ENCODE measurements around the gene AATK.

The AATK gene

GRCh38 chr17:81106716-81107115, 59.3 kb downstream of the AATK start:
- DNase-seq = no peak

- no peak for DNase-seq
These were observed 62.6 kb downstream of the AATK start for GRCh38 chr17:81103379-81103778.

DNA sequence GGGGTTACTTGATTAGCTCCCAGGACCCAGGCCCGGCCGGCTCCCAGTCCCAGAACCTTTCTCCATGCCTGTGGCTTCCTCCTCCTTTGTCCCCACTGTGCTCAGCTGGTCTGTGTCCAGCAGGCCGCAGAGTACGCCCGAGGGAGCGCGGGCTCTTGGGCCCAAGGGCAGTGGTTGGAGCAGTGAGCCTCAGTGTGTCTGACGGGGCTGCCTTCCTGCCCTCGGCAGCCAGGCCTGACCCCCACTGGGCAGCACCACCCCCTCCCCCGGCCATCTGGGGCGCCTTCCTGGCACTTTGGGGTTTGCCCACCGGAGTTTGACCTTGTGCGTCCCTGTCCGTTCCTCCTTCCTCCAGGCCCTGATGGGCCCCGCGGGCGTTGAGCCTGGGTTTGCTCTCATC, 63.2 kb downstream of the AATK start:
- DNase-seq = no peak

GRCh38 chr17:81102352-81102751, 63.7 kb downstream of the AATK start:
- no peak for DNase-seq

DNA sequence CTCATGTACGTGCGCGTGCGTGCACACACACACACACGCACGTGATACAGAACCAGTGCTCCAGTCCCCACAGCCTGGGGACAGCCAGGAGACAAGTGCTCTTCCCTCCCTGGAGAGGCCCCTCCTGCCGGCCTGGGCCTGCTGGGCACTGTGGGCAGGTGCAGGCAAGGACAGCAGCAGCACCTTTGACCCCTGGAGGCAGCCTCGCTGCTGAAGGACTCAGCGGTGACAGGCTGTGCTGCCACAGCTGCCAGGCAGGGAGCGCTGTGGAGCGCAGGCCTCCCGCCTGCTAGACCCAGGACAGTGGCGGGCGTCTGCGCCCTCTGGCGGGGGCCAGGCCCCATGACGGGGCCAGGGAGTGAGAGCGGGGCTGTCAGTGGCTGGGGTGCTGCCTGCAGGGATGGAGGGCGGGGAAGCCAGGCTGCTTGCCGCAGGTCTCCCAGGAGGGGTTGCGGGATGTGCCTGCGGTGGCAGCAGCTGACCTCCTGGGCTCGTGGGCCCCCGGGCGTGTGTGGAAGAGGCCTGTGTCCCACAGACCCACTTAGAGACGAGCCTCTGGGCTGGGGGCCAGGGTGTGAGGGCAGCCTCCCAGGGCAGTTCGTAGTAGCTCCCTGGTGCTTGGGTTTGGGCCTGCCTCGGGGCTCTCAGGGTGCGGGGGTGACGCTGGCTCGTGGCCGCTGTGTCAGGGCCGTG, 64.3 kb downstream of the AATK start:
- peak; percentile 94 for DNase-seq

DNA sequence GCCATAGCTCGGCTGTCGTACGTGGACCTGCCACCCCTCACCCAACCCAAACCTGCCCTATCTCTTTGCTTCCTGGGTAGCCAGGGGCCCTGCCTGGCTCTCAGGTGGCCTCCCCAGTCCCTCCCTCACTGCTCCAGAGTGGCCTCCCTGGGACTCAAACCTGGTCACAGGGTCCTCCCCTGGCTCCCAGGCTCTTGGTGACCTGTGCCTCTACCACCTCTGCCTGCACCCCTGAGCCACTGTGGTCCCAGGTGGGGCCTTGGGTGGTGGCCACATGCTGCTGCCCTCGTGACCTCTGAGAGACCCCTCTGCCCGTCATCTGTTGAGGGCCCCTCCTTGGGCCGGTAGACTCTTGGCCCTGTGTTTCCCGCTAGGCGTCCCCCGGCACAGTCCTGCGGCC, 65.4 kb downstream of the AATK start:
- DNase-seq = no peak

GRCh38 chr17:81099888-81100287, 66.1 kb downstream of the AATK start:
- DNase-seq = no peak

DNA sequence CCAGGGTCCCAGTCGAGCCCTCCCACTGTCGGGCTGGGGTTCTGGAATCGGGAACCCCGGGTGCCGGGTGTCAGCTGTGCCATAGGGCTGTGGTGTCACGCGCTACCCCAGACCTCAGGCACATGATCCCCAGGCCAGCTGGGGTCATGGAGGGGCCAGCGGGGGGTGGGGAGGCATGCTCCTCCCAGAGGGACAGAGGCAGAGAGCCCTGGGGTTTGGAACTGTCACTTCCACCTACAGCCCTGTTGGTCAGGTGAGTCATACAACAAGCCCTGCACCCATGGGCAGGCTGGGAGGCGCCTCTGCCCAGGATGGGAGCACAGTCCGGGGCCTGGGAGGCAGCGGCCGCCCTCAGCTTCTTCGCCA, 68.1 kb downstream of the AATK start:
- DNase-seq = no peak

DNA sequence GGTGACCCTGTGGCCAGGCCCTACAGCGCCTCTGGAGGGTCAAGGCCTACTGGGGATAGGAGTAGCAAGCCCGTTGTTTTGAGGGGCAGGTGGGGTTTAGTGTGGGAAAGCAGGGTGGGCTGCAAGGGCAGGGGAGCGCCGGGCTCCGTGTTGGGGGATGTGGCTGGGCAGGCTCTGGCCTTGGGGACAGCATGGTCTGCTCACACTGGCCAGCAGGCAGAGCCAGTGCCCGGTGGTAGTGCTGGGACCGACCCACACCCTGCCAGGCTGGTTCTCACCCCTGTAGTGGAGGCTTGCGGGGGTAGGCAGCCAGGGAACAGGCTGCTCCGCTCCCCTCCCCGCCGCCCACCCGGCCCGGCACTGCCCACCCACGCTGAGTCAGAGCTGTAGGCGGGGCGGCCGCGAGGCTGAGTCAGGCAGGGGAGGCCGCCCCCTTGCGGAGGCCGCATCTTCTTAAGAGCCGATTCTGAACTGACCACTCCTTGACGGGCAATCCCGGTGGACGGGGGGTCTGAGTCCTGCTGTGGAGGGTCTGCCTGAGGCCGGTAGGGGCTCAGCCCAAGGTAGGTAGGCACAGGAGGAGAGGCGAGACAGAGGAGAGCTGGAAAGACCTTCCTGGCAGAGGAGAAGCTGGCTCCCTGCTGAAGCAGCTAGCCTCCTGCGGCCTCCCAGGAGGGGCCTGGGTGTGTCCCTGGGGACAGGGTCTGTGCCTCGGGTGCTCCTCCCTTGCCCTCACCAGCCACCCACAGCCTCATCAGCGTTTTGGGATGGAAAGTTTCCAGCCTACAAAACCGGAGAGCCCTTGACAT, 68.7 kb downstream of the AATK start:
- peak; percentile 47 for DNase-seq

DNA sequence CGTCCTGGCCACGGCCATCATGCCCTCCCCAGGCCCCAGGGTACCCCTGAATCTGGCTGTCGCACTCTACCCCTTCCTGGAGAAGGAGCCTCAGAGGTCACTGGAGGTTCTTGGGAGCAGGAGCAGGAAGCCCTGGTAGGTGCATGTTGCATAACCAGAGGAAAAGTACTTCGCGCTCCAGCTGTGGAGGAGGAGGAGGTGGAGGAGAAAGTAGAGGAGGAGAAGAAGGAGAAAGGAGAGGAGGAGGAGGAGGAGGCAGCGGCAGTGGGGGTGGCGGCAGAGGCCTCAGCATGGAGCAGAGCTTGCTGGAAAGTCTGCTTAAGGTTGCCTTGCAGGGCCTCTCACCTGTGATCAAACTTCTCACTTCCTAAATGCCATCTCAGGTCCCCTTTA, 69.3 kb downstream of the AATK start:
- no peak for DNase-seq

GRCh38 chr17:81095383-81095762, 70.6 kb downstream of the AATK start:
- DNase-seq = peak; percentile 45

DNA sequence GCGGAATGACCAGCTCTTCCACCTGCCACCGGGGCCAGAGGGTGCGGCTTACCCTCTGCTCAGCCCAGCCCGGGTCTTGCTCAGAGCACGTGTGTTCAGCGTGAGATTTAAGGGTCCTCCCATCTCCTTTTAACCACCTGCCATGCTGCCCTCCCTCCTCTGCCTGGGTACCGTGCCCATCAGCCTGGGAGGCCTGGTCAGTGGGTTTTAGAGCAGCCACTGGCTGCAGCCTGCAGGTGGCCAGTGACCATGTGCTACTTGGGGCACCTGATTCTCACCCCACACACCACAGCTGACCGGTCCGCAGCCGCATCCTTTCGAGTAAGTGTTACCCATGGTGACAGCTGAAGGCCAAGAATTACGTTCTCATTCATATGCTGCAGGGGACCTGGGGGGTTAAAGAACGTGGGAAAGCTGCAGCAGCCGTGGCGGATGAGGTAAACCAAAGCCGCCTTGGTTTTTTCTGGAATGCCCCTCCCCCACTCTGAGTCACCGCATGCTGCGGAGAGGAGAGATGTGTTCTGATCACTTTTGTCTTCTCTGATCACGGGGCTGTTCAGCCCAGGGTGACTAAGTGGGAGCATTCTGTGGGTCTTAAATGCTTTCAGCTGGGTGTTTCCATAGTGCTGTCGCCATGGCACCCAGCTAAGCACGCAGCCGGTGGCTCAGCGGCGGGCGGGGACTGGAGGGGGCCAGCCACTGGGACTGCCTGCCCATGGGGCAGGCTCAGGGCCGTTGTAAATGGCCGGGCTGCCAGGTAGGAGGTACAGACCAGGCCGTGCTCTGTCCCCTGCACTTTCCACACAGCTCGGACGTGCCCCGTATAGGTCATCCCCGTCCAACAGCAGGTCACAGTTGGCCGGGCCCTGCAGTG, 71.3 kb downstream of the AATK start:
- DNase-seq = peak; percentile 93

DNA sequence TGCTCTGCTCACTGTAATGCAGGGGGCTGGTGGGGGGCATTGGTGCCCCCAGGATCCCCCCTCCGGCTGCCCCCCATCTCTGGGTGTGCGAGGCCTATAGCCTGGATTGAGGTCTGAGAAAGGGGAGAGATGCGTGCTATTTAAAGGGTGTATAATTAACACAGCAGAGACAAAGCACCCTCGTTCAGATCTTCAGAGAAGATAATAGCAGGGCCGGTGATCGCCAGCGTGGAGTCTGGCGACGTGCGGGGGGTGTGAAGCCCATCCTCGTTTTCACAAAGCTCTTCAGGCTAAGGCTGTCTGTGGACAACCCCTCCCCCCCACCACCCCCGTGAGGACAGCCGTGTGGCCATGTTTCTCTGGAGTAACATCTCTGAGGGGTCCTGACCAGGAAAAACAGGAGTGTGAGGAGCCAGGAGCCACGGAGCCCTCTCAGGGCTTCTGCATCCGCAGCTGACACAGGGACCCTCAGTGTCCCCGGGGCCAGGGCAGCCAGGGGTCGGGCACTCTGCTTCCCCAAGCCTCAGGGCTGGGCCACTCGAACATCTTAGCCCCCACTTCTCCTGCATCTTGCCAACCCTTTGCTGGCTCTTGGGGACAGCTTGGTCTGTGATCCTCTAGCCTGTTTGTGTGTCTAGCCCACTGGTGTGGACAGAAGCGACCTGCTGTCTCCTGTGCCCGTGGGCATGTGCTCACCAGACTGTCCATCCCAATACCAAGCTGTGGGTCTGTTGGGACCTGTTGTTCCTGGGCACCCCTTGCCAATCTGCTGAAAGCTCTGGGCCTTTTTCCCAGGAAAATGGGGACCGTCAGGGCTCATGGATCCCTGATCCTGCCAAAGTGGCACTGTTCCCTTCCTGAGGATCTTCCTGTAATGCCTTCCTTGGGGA, 72.2 kb downstream of the AATK start:
- no peak for DNase-seq

DNA sequence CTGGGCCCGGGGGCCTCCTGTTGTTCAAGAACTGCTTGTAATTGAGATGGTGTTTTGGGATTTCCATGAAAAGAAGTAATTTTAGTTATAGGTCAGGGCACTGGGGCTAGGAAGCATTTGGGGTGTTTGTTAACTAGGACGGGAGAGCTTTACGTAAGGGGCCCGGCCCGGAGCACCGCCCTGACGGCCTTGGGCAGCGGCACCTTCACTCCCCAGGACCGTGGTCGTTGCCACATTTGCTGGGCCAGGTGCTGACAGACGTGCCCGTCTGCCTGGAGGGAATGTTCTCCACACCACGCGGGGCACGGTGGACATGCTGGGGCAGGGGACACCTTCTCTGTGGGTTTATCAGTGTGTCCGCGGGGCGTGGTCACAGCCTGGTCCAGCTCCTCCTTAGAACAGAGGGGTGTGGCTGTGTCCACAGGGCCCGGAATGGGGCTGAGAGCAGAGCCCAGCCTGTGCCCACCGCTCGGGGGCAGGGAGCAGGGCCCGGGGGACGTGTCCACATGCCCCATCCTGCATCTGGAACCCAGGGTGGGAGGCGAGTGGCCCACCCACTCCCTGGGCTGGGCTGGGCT, 73.4 kb downstream of the AATK start:
- DNase-seq = no peak

DNA sequence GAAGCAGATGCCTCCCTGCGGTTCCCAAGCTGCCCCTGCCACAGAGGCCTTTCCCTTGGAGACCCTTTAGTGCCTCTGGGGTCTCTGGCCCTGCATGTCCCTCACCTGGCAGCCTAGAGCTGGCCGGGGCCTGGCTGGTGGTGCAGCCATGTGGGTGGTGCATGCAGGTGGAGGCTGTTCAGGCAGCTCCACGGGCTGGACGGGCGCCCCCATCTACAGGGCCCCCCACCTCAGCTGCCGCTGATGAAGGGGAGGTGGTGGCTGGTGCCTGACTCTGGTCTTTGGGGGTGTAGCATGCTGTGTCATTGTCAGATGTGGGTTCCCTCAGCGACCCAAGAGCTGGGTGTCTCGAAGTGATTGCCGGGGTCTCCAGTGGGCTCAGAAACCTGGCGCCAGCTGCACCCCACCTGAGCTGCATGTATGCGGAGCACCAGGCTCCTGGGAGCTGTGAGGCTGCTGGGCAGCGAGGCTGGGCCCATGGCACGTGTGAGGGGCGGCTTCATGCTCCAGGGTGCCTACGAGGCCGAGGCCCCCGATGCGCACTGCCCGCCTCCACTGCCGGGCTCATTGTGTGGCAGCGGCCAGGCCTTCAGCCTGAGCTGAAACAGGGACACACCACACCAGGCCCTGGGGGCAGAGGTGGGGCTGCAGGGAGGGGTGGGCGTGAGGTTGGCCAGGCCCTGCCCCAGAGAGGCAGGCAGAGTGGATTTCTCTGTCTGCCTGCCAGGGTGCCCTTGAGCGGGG, 74.1 kb downstream of the AATK start:
- no peak for DNase-seq

GRCh38 chr17:81091154-81091553, 74.9 kb downstream of the AATK start:
- no peak for DNase-seq

DNA sequence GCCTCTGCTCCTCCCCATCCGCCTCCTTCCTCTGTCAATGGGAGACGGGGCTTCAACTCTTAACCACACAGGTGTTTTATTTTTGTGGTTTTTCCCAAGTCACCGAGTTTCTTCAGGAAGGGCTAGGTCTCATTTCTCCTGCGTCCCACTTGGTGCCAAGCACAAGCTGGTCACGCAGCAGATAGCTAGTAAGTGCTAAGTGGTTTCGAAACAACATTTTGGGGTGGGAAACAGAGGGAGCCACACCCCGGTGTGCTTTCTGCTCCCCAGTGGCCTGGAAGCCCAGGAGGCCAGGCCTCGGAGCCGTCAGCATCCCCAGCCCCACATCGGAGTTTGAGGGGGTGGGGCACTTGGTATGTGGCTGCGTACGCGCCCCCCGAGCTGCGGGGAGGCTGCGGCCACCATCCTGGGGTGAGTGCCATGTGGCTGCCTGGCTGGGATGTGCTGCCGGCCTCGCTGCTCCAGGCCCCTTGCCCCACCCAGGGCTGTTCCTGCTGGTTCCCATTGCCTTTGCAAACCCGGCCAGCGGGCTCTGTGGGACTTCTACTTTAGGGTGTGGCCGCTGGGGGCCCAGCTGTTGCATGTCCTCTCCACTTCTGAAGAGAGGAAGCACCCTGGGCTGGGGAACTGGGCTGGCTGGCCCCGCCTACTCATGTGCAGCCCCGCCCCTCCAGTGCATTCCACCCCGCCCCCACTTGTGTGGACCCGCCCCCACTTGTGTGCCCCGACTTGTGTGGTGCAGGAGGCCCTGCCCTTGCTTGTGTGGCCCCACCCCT, 75.5 kb downstream of the AATK start:
- DNase-seq = peak; percentile 47

GRCh38 chr17:81086789-81087551, 79.1 kb downstream of the AATK start:
- DNase-seq = no peak

GRCh38 chr17:81085420-81085911, 80.6 kb downstream of the AATK start:
- DNase-seq = no peak

Data from activated CD4-positive, alpha-beta T cell treated with anti-CD3 and anti-CD28 coated beads, Interleukin-10, Interleukin-2, amounts not matched to agents 100 ng/mL and 50 ng/mL, durations not matched to agents 16 hours and 8 hours (primary cell).